Glutamatergic neuron (in vitro differentiated cells): ENCODE data around the gene DAZAP1. TPM values are rescaled to one million over a fixed set of nuclear protein-coding genes. Genes with fewer than 3 reads are reported as not detected.
A peak's percentile ranks its signal among the peaks of the same experiment; 100 is the strongest.

Experiments used
- DNase-seq: peaks from one replicate; pipeline ENCODE4 v3.0.0; 2022
- H3K27ac Mint-ChIP-seq: one replicate; pipeline ENCODE4 v1.8.0; 2020; ENCODE audit warnings: mild to moderate bottlenecking, mixed read lengths, inconsistent platforms; ENCODE audit not compliant: unreplicated experiment
- H3K27me3 Mint-ChIP-seq: one replicate; pipeline ENCODE4 v1.8.0; 2020; ENCODE audit warnings: mild to moderate bottlenecking, moderate library complexity, mixed read lengths, inconsistent platforms; ENCODE audit not compliant: unreplicated experiment
- H3K36me3 Mint-ChIP-seq: one replicate; pipeline ENCODE4 v1.8.0; 2020; ENCODE audit warnings: mild to moderate bottlenecking, mixed read lengths, inconsistent platforms; ENCODE audit not compliant: unreplicated experiment
- H3K4me1 Mint-ChIP-seq: one replicate; pipeline ENCODE4 v1.8.0; 2020; ENCODE audit warnings: mild to moderate bottlenecking, low read depth, mixed read lengths, inconsistent platforms; ENCODE audit not compliant: unreplicated experiment
- H3K4me3 Mint-ChIP-seq: one replicate; pipeline ENCODE4 v1.8.0; 2020; ENCODE audit warnings: mild to moderate bottlenecking, mixed read lengths, inconsistent platforms; ENCODE audit not compliant: unreplicated experiment
- H3K9me3 Mint-ChIP-seq: one replicate; pipeline ENCODE4 v1.8.0; 2020; ENCODE audit warnings: mild to moderate bottlenecking, moderate library complexity, mixed read lengths, inconsistent platforms; ENCODE audit not compliant: unreplicated experiment
- total RNA-seq: library from RNA; stranded (reverse); fragmentation: NEBNext Ultra II Directional; extraction: Animal tissue kit (Norgen Biotek cat#: 25700); gene quantifications from one replicate; pipeline ENCODE4 v1.2.1, GENCODE V29; 2021; ENCODE audit not compliant: unreplicated experiment
- TF ChIP-seq, protein P1 (sequence below): fragments of 200-600 bp; sonication (generic); IDR thresholded peaks from one replicate; pipeline ENCODE4 v1.5.0; 2021; ENCODE audit not compliant: partially characterized antibody, unreplicated experiment

The DAZAP1 gene
- total RNA-seq, 1 donor from 2014 or later: 135 TPM

DNA sequence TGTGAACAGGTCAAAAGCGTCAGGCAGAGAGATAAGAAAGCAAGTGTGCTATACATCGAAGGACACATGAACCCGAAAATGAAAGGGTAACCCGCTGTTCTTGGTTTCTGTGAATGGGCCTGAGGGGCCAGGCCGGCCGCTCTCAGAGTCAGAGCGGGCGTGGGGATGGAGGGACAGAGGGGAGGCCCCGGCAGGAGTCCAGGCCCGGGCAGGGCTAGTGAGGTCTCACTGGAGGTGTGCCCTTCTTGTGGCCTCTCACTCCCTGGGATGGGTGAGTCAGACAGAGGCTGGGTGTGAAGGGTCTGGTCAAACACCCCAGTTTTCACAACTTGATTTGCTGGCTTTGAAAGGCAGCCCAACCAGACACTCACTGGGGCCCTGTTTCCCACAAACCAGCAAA is 41.1 kb upstream of the DAZAP1 start:
- no peak overlapping the region for H3K27ac Mint-ChIP-seq
- H3K9me3 Mint-ChIP-seq: peaks cover 2% of the 10 kb centered on the region
- H3K4me1 Mint-ChIP-seq: peaks cover 10% of the 10 kb centered on the region
- H3K36me3 Mint-ChIP-seq: peaks cover 5% of the 10 kb centered on the region
- no peak for DNase-seq
- TF ChIP-seq, protein P1, sequence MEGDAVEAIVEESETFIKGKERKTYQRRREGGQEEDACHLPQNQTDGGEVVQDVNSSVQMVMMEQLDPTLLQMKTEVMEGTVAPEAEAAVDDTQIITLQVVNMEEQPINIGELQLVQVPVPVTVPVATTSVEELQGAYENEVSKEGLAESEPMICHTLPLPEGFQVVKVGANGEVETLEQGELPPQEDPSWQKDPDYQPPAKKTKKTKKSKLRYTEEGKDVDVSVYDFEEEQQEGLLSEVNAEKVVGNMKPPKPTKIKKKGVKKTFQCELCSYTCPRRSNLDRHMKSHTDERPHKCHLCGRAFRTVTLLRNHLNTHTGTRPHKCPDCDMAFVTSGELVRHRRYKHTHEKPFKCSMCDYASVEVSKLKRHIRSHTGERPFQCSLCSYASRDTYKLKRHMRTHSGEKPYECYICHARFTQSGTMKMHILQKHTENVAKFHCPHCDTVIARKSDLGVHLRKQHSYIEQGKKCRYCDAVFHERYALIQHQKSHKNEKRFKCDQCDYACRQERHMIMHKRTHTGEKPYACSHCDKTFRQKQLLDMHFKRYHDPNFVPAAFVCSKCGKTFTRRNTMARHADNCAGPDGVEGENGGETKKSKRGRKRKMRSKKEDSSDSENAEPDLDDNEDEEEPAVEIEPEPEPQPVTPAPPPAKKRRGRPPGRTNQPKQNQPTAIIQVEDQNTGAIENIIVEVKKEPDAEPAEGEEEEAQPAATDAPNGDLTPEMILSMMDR: no peak
- H3K4me3 Mint-ChIP-seq: no peak overlapping the region
- H3K27me3 Mint-ChIP-seq: no peaks in the 10 kb centered on the region

DNA sequence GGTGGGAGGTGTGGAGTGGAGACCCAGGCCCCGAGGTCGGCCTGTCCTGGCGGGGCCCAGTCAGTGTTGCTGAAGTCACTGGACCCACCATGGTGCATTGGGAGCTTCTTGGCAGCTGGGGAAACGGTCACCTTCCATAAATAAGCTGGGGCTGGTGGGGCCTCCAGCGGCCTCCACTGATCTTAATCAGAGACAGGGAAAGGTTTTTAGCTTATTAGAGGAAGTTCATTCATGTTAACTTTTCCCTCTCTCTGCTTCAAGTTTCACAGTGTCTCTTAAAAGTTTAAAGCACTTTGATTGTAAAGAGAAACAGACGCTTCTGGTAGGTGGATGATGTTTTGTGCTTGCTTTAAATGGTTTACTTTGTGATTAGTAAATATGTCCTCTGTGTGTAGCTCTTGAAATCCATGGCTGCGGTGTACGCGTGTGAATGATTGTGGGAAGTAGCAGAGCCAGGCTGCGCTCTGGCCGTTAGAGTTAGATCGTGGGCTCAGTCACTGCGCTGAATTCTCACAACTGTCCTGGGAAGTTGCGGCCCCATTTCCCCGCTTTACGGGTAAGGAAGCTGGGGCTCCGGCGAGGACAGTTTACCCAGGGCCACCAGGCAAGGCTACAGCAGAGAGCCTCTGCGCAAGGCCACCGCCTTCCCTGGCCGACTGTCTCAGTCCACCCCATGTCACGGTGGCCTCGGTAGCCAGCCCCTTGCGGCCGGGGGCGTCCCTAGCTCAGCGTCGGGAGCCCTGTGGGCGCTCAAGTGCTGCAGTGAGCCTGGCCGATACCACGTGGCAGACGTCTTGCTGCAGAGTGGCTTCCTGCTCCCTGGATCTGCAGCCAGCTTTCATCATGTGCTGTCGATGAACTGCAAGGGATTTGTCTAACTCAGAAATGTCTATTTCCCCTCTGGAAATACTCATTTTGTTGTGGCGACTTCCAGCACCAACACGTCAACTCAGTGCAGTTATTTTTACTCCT is 40.2 kb upstream of the DAZAP1 start:
- no peaks in the 10 kb centered on the region for H3K27me3 Mint-ChIP-seq
- peaks cover 2% of the 10 kb centered on the region for H3K36me3 Mint-ChIP-seq
- H3K9me3 Mint-ChIP-seq: peaks cover 2% of the 10 kb centered on the region
- H3K4me1 Mint-ChIP-seq: peaks cover 4% of the 10 kb centered on the region
- no peak for DNase-seq
- H3K4me3 Mint-ChIP-seq: no peak overlapping the region
- TF ChIP-seq, protein P1: no peak
- peak overlapping the region; percentile 23 for H3K27ac Mint-ChIP-seq

DNA sequence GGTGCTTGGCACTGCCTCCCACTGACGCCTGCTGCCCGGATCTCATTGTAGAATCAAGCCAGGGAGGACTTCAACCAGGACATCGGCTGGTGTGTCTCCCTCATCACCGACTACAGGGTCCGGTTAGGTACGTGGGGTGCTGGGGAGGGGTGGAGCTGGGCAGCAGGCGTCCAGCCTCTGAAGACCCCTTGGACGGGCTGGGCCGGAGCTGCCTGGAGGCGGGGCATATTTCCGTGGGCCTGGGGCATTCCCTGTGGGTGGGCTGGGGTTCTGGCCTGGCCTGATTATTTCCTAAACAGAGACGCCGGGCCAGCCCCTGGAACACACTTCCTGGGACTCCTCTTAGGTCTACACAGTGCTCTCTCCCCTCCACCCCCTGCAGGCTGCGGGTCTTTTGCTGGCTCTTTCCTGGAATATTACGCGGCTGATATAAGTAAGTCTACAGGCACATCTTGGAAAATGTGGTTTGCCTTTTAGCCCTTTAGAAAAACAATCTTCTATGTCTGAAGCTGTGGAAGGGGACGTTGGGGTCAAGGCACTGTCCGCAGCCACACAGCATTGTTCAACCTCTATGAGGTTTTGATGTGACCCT is 38.1 kb upstream of the DAZAP1 start:
- H3K27ac Mint-ChIP-seq: no peak overlapping the region
- no peak for DNase-seq
- no peaks in the 10 kb centered on the region for H3K36me3 Mint-ChIP-seq
- H3K4me1 Mint-ChIP-seq: peaks cover 3% of the 10 kb centered on the region
- no peaks in the 10 kb centered on the region for H3K27me3 Mint-ChIP-seq
- TF ChIP-seq, protein P1: no peak
- H3K9me3 Mint-ChIP-seq: peaks cover 2% of the 10 kb centered on the region
- H3K4me3 Mint-ChIP-seq: no peak overlapping the region

DNA sequence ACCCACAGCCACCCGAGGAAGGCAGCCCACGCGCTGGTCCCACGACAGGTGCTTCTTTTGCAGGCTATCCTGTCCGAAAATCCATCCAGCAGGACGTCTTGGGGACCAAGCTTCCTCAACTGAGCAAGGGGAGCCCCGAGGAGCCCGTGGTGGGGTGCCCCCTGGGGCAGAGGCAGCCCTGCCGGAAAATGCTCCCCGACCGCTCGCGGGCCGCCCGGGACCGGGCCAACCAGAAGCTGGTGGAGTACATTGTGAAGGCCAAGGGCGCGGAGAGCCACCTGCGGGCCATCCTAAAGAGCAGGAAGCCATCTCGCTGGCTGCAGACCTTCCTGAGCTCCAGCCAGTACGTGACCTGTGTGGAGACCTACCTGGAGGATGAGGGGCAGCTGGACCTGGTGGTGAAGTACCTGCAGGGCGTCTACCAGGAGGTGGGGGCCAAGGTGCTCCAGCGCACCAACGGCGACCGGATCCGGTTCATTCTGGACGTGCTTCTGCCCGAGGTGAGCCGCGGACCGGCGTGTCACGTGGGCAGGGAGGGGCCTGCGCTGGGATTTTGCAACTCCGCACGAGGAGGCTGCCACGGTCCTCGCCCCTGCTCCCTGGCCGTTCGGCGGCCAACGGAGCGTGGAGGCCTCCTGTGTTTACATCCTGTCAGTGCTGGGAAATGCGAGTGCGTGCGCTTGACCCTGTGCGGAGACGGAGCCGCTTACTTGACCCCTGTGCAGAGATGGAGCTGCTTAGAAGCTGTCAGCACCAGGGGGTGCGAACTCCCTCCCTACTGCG is 36.6 kb upstream of the DAZAP1 start:
- Mint-ChIP-seq H3K9me3 (no peaks in the 10 kb centered on the region), H3K4me1 (no peaks in the 10 kb centered on the region), H3K27me3 (no peaks in the 10 kb centered on the region), H3K27ac (no peak overlapping the region), H3K36me3 (no peaks in the 10 kb centered on the region), H3K4me3 (no peak overlapping the region)
- TF ChIP-seq, protein P1: no peak
- DNase-seq: no peak
